Epithelial cell of proximal tubule (primary cell): ENCODE results near the gene FCRL3. TPM values are rescaled to one million over a fixed set of nuclear protein-coding genes. Genes with fewer than 3 reads are reported as not detected.
A peak's percentile ranks its signal among the peaks of the same experiment; 100 is the strongest.

Experiments used
- DNase-seq: peaks from one replicate; pipeline ENCODE4 v3.0.0-alpha.2; 2011; ENCODE audit warnings: low read depth
- H3K4me3 ChIP-seq: 2 replicates; pipeline ENCODE4 v1.5.1; 2011; ENCODE audit warnings: low read depth, mild to moderate bottlenecking, low read length
- CTCF ChIP-seq: conservative IDR thresholded peaks from 2 replicates; pipeline ENCODE4 v1.5.1; 2012; ENCODE audit warnings: low read depth, mild to moderate bottlenecking, low read length
- total RNA-seq: library from RNA; depleted of rRNA; stranded (reverse); fragments of >200 nt; gene quantifications from 2 replicates; pipeline ENCODE4 v1.2.3, GENCODE V29; 2015

FCRL3 gene
- total RNA-seq, 1 donor from 2014 or later = not detected

- no peak for DNase-seq
- H3K4me3 ChIP-seq = no peak overlapping the region
- no peak for TF ChIP-seq CTCF
Measured at GRCh38 chr1:157702308-157702825, 1.8 kb upstream of the FCRL3 start.

- no peak overlapping the region for H3K4me3 ChIP-seq
- no peak for TF ChIP-seq CTCF
- DNase-seq = no peak
Measured at GRCh38 chr1:157700305-157700704, 264 bp downstream of the FCRL3 start.

- no peak overlapping the region for H3K4me3 ChIP-seq
- TF ChIP-seq CTCF = no peak
- no peak for DNase-seq
Measured at GRCh38 chr1:157697781-157698569, 2.6 kb downstream of the FCRL3 start.

GRCh38 chr1:157696966-157697628 is 3.5 kb downstream of the FCRL3 start:
- DNase-seq = no peak
- TF ChIP-seq CTCF = no peak
- no peak overlapping the region for H3K4me3 ChIP-seq

GRCh38 chr1:157695417-157695816 is 5.2 kb downstream of the FCRL3 start:
- DNase-seq = no peak

GRCh38 chr1:157691285-157691920 is 9.2 kb downstream of the FCRL3 start:
- no peak overlapping the region for H3K4me3 ChIP-seq
- TF ChIP-seq CTCF = peak; percentile 69
- peak; percentile 3 for DNase-seq

More at GRCh38 chr1:157695417-157695816, 5.2 kb downstream of the FCRL3 start:
- no peak overlapping the region for H3K4me3 ChIP-seq
- no peak for TF ChIP-seq CTCF
